Neural cell (in vitro differentiated cells): ENCODE measurements around the gene ST3GAL2. TPM values are rescaled to one million over a fixed set of nuclear protein-coding genes. Genes with fewer than 3 reads are reported as not detected.

Experiments
- H2AFZ ChIP-seq: fragments of 200-600, 300-800 bp; sonication (generic), shearing (Covaris generic); 2 replicates; pipeline ENCODE4 v1.6.0; 2014; ENCODE audit warnings: low read depth, mild to moderate bottlenecking, antibody characterized with exemption, low read length, moderate library complexity
- H3F3A ChIP-seq: fragments of 200-600 bp; shearing (Covaris generic); 2 replicates; pipeline ENCODE4 v1.6.1; 2016; ENCODE audit warnings: mild to moderate bottlenecking, moderate library complexity, mixed read lengths, antibody characterized with exemption, low read length; ENCODE audit not compliant: insufficient read depth, poor library complexity, severe bottlenecking
- H3K27ac ChIP-seq: fragments of 200-600, 300-800 bp; sonication (generic), shearing (Covaris generic); 2 replicates; pipeline ENCODE4 v1.5.1; 2014; ENCODE audit warnings: mild to moderate bottlenecking, low read length, moderate library complexity
- H3K27me3 ChIP-seq: fragments of 300-800, 200-600 bp; sonication (generic), shearing (Covaris generic); 2 replicates; pipeline ENCODE4 v1.6.0; 2014; ENCODE audit warnings: mild to moderate bottlenecking, low read depth, low read length, moderate library complexity; ENCODE audit not compliant: insufficient read depth
- H3K36me3 ChIP-seq: fragments of 300-800, 200-600 bp; sonication (generic), shearing (Covaris generic); 2 replicates; pipeline ENCODE4 v1.5.1; 2014; ENCODE audit warnings: mild to moderate bottlenecking, antibody characterized with exemption, low read length, moderate library complexity; ENCODE audit not compliant: insufficient read depth
- H3K4me2 ChIP-seq: fragments of 300-800, 200-600 bp; sonication (generic), shearing (Covaris generic); 2 replicates; pipeline ENCODE4 v1.6.0; 2014; ENCODE audit warnings: mild to moderate bottlenecking, low read length
- H3K4me3 ChIP-seq: fragments of 300-800, 200-600 bp; sonication (generic), shearing (Covaris generic); 2 replicates; pipeline ENCODE4 v1.5.1; 2014; ENCODE audit warnings: mild to moderate bottlenecking, low read length, moderate library complexity
- H3K79me2 ChIP-seq: fragments of 200-600 bp; shearing (Covaris generic); replicated peaks from 2 replicates; pipeline ENCODE4 v1.6.0; 2014; ENCODE audit warnings: mild to moderate bottlenecking, low read length, moderate library complexity; ENCODE audit not compliant: insufficient read depth
- H3K9ac ChIP-seq: fragments of 300-800, 200-600 bp; sonication (generic), shearing (Covaris generic); 2 replicates; pipeline ENCODE4 v1.6.1; 2016; ENCODE audit warnings: mild to moderate bottlenecking, low read length, mixed read lengths
- H3K9me2 ChIP-seq: fragments of 200-600 bp; shearing (Covaris generic); 2 replicates; pipeline ENCODE4 v1.6.1; 2016; ENCODE audit warnings: mild to moderate bottlenecking, low read length, mixed read lengths; ENCODE audit not compliant: insufficient read depth
- H3K9me3 ChIP-seq: fragments of 200-600, 300-800 bp; sonication (generic), shearing (Covaris generic); 2 replicates; pipeline ENCODE4 v1.6.1; 2016; ENCODE audit warnings: mild to moderate bottlenecking, mixed run types, low read length, moderate library complexity, mixed read lengths
- H4K20me1 ChIP-seq: fragments of 200-600 bp; shearing (Covaris generic); 2 replicates; pipeline ENCODE4 v1.6.1; 2016; ENCODE audit warnings: mild to moderate bottlenecking, mixed run types; ENCODE audit not compliant: insufficient read depth
- CTCF ChIP-seq: fragments of 450-650 bp; IDR thresholded peaks from 2 replicates; pipeline ENCODE4 v1.5.1; 2014; ENCODE audit warnings: antibody characterized with exemption, mild to moderate bottlenecking, moderate library complexity; ENCODE audit not compliant: poor library complexity, severe bottlenecking
- EP300 ChIP-seq: fragments of 450-650 bp; conservative IDR thresholded peaks from 2 replicates; pipeline ENCODE4 v1.6.1; 2014; ENCODE audit warnings: antibody characterized with exemption, mild to moderate bottlenecking, moderate library complexity; ENCODE audit not compliant: poor library complexity, severe bottlenecking
- EZH2 ChIP-seq: fragments of 200-600, 300-800 bp; shearing (Covaris generic), sonication (generic); IDR thresholded peaks from 2 replicates; pipeline ENCODE4 v1.6.1; 2014; ENCODE audit warnings: antibody characterized with exemption, low read length, borderline replicate concordance, mild to moderate bottlenecking; ENCODE audit not compliant: insufficient read depth, poor library complexity, severe bottlenecking
- MXI1 ChIP-seq: fragments of 450-650 bp; conservative IDR thresholded peaks from 2 replicates; pipeline ENCODE4 v1.6.1; 2014; ENCODE audit warnings: antibody characterized with exemption, mild to moderate bottlenecking; ENCODE audit not compliant: poor library complexity, severe bottlenecking
- POLR2AphosphoS5 ChIP-seq: IDR thresholded peaks from 2 replicates; pipeline ENCODE4 v1.6.1; 2012
- RAD21 ChIP-seq: fragments of 450-650 bp; conservative IDR thresholded peaks from 2 replicates; pipeline ENCODE4 v1.6.1; 2014; ENCODE audit warnings: antibody characterized with exemption, mild to moderate bottlenecking, moderate library complexity
- REST ChIP-seq: IDR thresholded peaks from 2 replicates; pipeline ENCODE4 v1.6.1; 2012; ENCODE audit warnings: borderline replicate concordance
- SMC3 ChIP-seq: fragments of 450-650 bp; conservative IDR thresholded peaks from 2 replicates; pipeline ENCODE4 v1.6.1; 2014; ENCODE audit warnings: antibody characterized with exemption, mild to moderate bottlenecking, moderate library complexity; ENCODE audit not compliant: poor library complexity
- TAF1 ChIP-seq: IDR thresholded peaks from 2 replicates; pipeline ENCODE4 v1.6.1; 2012; ENCODE audit warnings: low read depth
- polyA plus RNA-seq: library from polyadenylated mRNA; depleted of rRNA; stranded (reverse); fragments of >200 nt; gene quantifications from 2 replicates; pipeline ENCODE4 v1.2.3, GENCODE V29; 2014

The ST3GAL2 gene
- polyA plus RNA-seq, 1 donor from 2014 or later = 19.4 TPM

- H2AFZ ChIP-seq = no peak overlapping the region
- H4K20me1 ChIP-seq = no peaks in the 10 kb centered on the region
- H3K9ac ChIP-seq = no peak overlapping the region
- no peaks in the 10 kb centered on the region for H3K9me3 ChIP-seq
- no peaks in the 10 kb centered on the region for H3K9me2 ChIP-seq
- no peaks in the 10 kb centered on the region for H3F3A ChIP-seq
- H3K27me3 ChIP-seq = no peaks in the 10 kb centered on the region
- no peak overlapping the region for H3K27ac ChIP-seq
- no peak overlapping the region for H3K4me3 ChIP-seq
- no peak for TF ChIP-seq CTCF
- no peak overlapping the region for H3K4me2 ChIP-seq
- H3K79me2 ChIP-seq = no peaks in the 10 kb centered on the region
- H3K36me3 ChIP-seq = no peaks in the 10 kb centered on the region
These were observed 36.4 kb upstream of the ST3GAL2 start for GRCh38 chr16:70475054-70475871.

- no peak overlapping the region for H3K27ac ChIP-seq
- no peak overlapping the region for H3K9ac ChIP-seq
- H4K20me1 ChIP-seq = no peaks in the 10 kb centered on the region
- no peaks in the 10 kb centered on the region for H3K79me2 ChIP-seq
- H3K36me3 ChIP-seq = no peaks in the 10 kb centered on the region
- no peaks in the 10 kb centered on the region for H3K27me3 ChIP-seq
- no peaks in the 10 kb centered on the region for H3F3A ChIP-seq
- no peak overlapping the region for H2AFZ ChIP-seq
- H3K4me3 ChIP-seq = no peak overlapping the region
- H3K4me2 ChIP-seq = no peak overlapping the region
- no peaks in the 10 kb centered on the region for H3K9me3 ChIP-seq
- H3K9me2 ChIP-seq = no peaks in the 10 kb centered on the region
- no peak for TF ChIP-seq EP300
- no peak for TF ChIP-seq POLR2AphosphoS5
- no peak for TF ChIP-seq RAD21
- no peak for TF ChIP-seq TAF1
- no peak for TF ChIP-seq MXI1
- no peak for TF ChIP-seq SMC3
- TF ChIP-seq EZH2 = no peak
- no peak for TF ChIP-seq CTCF
- TF ChIP-seq REST = no peak
These were observed 35.6 kb upstream of the ST3GAL2 start for GRCh38 chr16:70474320-70475053.
